ENCODE data around the gene MRPS26. TPM values are rescaled to one million over a fixed set of nuclear protein-coding genes. Genes with fewer than 3 reads are reported as not detected.

The MRPS26 gene
- total RNA-seq, 4 donors from 2014 or later: 13.2 to 157 (median 35.8) TPM

- Histone ChIP-seq H3K27me3 (peaks cover 4 to 7% of the 10 kb centered on the region in 2 donors), H3K36me3 (no peaks in the 10 kb centered on the region), H3K4me3 (no peak overlapping the region), H3K27ac (no peak overlapping the region), H3K4me1 (no peaks in the 10 kb centered on the region), H3K9me3 (no peaks in the 10 kb centered on the region)
- intact Hi-C loops (cut with DNase I; ENCODE audit: low total_unique reads): no loop called here
- TF ChIP-seq CTCF (IDR thresholded peaks at IDR 0.05): no peak
- no peak for TF ChIP-seq POLR2A (IDR thresholded peaks at IDR 0.05)
- DNase-seq: no peak
Observed at GRCh38 chr20:3080939-3081388, 35.1 kb downstream of the MRPS26 start.

DNA sequence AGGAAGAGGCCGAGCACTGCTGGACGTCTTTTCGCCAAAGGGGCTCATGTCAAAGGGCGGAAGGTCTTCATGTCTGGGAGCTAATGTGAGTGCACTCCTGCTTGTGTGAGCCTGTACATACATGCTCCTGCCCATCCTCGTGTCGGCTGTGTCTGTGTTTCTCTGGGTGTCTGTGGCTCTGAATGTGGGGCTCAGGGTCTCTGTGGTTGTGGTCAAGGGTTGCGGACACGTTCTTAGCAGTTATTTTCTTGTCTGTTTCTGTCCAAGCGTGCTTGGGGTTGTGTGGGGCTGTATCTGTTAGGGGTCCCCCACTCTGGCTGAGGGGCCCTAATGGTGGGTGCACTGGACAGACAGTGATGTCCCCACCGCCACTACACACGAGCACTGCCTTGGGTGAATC is 35.8 kb downstream of the MRPS26 start:
- Histone ChIP-seq H3K36me3 (no peaks in the 10 kb centered on the region), H3K9me3 (no peaks in the 10 kb centered on the region), H3K27ac (no peak overlapping the region), H3K4me3 (no peak overlapping the region), H3K4me1 (no peaks in the 10 kb centered on the region), H3K27me3 (peaks cover 4 to 7% of the 10 kb centered on the region in 2 donors)
- DNase-seq: no peak
- intact Hi-C loops (cut with DNase I; ENCODE audit: low total_unique reads): no loop called here
- TF ChIP-seq CTCF (IDR thresholded peaks at IDR 0.05) (no peak), POLR2A (IDR thresholded peaks at IDR 0.05) (no peak)

DNA sequence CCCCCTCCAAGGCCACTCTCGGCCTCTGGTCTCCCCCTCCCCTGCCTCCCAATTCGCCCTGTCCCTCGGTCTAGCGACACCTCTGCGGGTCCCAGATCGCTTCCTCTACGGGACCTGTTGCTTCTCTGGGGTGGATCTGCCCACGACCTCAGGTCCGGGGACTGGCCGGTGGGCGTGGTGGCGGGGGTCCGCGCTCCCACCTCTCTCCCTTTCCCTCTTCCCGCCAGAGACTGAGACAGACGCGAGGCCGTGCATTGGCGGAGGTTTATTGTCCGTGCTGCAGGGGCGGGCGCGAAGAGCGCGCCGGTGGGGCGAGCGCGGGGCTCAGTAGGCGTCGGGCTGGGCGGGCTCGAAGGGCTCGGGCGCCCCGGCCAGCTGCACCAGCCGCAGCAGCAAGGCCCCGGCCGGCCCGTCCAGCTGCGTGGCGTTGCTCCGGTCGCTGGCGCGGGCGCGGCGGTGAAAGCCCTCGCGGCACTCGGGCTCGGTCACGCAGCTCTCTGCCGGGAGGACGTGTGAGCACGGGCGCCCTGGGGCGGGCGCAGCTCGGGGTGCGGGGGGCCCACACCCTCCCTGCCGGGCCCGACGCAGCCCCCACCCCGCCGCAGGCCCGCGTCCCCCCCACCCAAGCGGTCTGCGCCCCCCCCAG is 36.6 kb downstream of the MRPS26 start:
- intact Hi-C loops (cut with DNase I; ENCODE audit: low total_unique reads): no loop called here
- Histone ChIP-seq H3K27me3 (peaks cover 4 to 7% of the 10 kb centered on the region in 2 donors), H3K27ac (no peak overlapping the region), H3K4me1 (no peaks in the 10 kb centered on the region), H3K4me3 (no peak overlapping the region), H3K9me3 (no peaks in the 10 kb centered on the region), H3K36me3 (no peaks in the 10 kb centered on the region)
- DNase-seq: no peak
- TF ChIP-seq CTCF (IDR thresholded peaks at IDR 0.05): no peak
- no peak for TF ChIP-seq POLR2A (IDR thresholded peaks at IDR 0.05)

DNA sequence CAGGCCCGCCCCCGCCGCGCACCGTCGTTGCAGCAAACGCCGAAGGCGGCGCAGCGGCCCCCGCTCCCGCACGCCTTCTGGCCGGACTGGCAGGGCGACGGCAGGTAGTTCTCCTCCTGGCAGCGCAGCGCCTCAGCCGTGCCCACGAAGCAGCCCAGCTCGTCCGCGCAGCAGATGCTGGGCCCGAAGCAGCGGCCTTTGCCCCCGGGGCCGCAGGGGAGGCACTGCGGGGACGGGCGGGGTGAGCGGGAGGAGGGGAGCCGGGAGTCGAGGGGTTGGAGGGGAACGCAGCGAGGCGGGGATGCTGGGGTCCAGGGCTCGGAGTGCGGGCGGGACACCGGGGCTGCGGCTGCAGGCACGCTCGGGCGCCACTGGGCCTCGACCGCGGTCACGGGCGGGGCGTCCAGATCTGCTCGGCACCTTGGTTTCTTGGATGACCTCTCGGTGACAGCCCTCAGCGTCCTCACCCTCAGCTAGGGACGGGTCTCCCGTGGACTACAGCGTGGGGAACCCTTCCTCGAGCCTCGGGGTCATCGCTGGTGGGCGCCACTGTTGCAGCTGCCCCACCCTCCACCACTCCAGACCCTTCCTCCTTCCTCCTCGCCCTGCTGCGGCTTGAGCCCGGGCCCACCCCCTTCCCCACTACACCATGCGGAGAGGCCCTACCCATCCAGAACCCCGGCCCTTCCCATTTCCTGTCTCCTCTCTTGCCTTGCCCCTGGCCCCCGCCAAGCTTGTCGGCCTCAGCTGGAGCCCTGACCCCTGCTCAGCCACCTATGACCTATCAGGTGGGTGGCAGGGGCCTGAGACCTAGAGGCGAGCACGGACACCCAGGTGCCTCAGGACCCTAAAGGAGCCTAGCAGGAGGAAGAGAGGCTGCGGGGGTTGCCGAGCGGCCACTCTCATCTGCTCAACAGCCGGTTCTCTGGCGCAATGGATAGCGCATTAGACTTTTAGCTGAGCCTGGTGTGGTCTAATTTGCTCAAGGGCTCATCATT is 37.4 kb downstream of the MRPS26 start:
- Histone ChIP-seq H3K4me1 (no peaks in the 10 kb centered on the region), H3K36me3 (no peaks in the 10 kb centered on the region), H3K4me3 (no peak overlapping the region), H3K27me3 (peaks cover 4 to 7% of the 10 kb centered on the region in 2 donors), H3K27ac (no peak overlapping the region), H3K9me3 (no peaks in the 10 kb centered on the region)
- intact Hi-C loops (cut with DNase I; ENCODE audit: low total_unique reads): no loop called here
- TF ChIP-seq CTCF (IDR thresholded peaks at IDR 0.05) (no peak), POLR2A (IDR thresholded peaks at IDR 0.05) (no peak)
- no peak for DNase-seq
